Activated T-cell treated with anti-CD3 and anti-CD28 coated beads for 4 hours (primary cell): ENCODE data around the gene SHANK3.
A peak's percentile ranks its signal among the peaks of the same experiment; 100 is the strongest.
"Not testable (repeated sequence)": the region's sequence is repeated elsewhere in the genome, so short reads cannot be mapped to it uniquely, and the experiment has no call there.

Source experiments
- DNase-seq: peaks from one replicate; pipeline ENCODE4 v3.0.0-alpha.2; 2020

SHANK3 gene

GRCh38 chr22:50672471-50673230, at the start of gene SHANK3:
SHANK3 (plus strand) TSS chr22:50672823.
- DNase-seq, result no peak

GRCh38 chr22:50624347-50625130, 48.1 kb upstream of the SHANK3 start:
- no peak for DNase-seq

GRCh38 chr22:50625131-50625567, 47.5 kb upstream of the SHANK3 start:
- DNase-seq, result no peak

- DNase-seq, result no peak
Observed at GRCh38 chr22:50625568-50626313, 46.9 kb upstream of the SHANK3 start.

- DNase-seq, result no peak
Observed at GRCh38 chr22:50626314-50626849, 46.2 kb upstream of the SHANK3 start.

- no peak for DNase-seq
Observed at GRCh38 chr22:50626850-50627641, 45.6 kb upstream of the SHANK3 start.

- DNase-seq, result peak; percentile 54
Observed at GRCh38 chr22:50627642-50628542, 44.7 kb upstream of the SHANK3 start, which contains the start of gene ARSA. ARSA (minus strand) TSS chr22:50628152; CDS start chr22:50627779, 373 bp downstream.

- DNase-seq, result no peak
Observed at GRCh38 chr22:50628543-50629134, 44.0 kb upstream of the SHANK3 start.

- no peak for DNase-seq
Observed at GRCh38 chr22:50630376-50630775, 42.2 kb upstream of the SHANK3 start.

GRCh38 chr22:50633086-50633485, 39.5 kb upstream of the SHANK3 start:
- DNase-seq, result no peak

- DNase-seq, result no peak
Observed at GRCh38 chr22:50633771-50634170, 38.9 kb upstream of the SHANK3 start.

- no peak for DNase-seq
Observed at GRCh38 chr22:50635591-50635990, 37.0 kb upstream of the SHANK3 start.

GRCh38 chr22:50640296-50640695, 32.3 kb upstream of the SHANK3 start:
- DNase-seq, result not testable (repeated sequence)

- DNase-seq, result no peak
Observed at GRCh38 chr22:50640857-50641647, 31.6 kb upstream of the SHANK3 start.

- no peak for DNase-seq
Observed at GRCh38 chr22:50641696-50642607, 30.7 kb upstream of the SHANK3 start.

GRCh38 chr22:50643021-50643820, 29.4 kb upstream of the SHANK3 start:
- DNase-seq, result not testable (repeated sequence)

GRCh38 chr22:50643821-50644101, 28.9 kb upstream of the SHANK3 start:
- DNase-seq, result not testable (repeated sequence)

GRCh38 chr22:50653256-50653655, 19.4 kb upstream of the SHANK3 start:
- no peak for DNase-seq
